CD4-positive, alpha-beta T cell treated with Interleukin-17A for 1 hour (primary cell): ENCODE results near the gene CA12.
"Not testable (repeated sequence)": the region's sequence is repeated elsewhere in the genome, so short reads cannot be mapped to it uniquely, and the experiment has no call there.

ENCODE experiments used
- DNase-seq: peaks from one replicate; pipeline ENCODE4 v3.0.0-alpha.2; 2020

CA12 gene

DNA sequence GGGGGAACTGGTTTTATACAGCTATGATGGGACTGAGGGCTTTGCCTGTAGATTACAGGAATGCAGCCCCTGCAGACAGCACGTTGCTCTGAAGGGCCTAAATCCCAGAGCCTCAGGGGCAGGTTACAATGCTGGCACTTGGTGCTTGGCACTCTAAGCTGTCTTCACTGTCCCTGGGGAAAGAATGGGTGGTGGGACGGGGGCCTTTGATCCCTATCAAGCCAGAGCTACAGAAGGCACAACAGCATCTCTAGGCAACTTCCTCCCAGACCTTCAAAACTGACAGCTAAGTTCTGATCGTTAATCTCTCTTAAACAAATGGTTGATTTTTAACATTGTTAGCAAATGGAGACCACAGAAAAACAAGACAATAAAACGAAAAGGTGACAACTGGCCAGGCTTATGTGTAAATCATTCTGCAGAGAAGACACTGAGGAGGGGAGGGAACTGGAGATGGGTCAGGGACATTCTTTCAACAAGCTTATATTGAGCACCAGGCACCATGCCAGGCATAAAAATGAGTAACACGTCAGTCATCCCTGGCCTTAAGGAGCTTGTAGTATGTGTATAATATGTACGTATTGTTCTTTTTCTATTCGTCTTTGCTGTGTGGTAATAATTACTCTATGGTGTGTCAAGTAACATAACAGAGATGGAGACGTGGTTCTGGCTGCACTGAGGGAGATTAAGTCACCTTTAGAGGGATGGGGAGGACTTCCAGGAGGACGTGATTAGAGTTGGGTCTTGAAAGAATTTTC is 49.1 kb downstream of the CA12 start:
- no peak for DNase-seq

DNA sequence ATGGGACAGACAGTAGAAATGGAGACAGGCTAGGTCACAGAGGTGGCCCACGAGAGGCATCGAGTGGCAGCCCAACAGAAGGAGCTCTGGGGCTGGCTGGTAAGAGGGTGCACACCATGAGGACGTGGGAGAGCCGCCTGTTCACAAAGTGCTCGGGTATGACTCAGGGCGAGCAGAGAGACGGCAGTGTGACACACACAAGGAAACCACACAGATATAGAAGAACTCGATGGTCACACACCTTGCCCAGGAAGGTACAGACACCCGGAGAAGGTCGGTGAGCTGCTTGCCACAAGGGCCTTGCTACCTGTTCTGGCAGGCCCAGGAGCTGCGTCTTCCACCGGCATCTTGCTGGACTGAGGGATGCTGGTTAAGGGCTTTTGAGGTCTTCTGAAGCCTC is 50.2 kb downstream of the CA12 start:
- DNase-seq, result no peak

DNA sequence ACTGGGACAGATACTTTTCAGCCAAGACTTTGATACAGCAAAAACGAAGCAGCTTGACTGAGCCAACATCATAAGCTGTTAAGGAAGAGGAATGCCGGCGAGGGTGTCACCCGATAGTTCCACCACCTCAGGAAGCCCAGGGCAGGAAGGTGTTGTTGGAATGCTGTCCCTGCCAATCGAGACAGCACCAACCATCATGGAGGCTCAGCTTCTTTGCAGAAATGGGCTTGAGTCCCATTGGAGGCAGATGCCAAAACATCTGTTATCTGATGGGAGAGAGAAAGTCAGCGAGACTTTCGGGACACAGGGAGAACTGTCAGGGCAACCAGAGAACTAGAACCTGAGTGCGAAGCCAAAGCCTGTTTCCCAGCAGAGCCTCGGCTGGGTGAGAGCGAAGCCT is 50.7 kb downstream of the CA12 start:
- no peak for DNase-seq

DNA sequence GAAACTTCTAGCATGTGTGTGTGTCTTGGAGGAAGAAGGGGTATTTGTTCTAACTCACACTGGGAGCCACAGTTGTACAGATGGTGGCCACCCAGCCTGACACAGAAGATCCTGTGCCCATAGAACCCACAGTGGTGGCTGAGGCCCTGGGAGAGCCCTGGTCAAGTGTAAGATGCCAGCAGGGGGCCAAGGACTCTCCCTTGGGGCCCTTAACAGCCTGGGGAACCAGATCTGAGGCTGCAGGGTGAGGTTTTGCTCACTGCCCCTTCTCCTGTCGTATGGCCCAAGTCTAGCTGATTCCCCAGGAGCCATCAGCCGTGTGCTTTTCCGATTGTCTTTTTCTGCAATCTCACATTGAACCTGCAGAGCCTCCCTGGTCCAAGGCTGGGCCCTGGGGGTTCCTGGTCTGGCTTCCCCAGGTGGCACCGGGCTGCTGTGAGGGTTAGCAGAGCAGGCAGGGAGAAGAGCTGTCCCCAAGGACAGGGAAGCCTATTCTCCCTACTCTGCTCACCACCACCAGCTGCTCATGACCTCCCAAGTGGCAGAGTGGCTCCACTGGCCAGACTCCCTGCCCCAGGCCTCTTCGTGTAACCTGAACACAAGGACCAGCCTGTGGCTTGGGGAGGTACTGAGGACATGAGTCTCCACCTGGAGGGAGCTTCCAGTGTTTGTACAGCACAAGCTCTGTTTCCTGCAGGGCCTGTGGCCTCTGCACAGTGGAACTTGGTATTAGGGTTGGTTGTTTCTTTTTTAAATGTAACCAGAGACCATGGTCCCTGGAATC is 51.9 kb downstream of the CA12 start:
- no peak for DNase-seq

DNA sequence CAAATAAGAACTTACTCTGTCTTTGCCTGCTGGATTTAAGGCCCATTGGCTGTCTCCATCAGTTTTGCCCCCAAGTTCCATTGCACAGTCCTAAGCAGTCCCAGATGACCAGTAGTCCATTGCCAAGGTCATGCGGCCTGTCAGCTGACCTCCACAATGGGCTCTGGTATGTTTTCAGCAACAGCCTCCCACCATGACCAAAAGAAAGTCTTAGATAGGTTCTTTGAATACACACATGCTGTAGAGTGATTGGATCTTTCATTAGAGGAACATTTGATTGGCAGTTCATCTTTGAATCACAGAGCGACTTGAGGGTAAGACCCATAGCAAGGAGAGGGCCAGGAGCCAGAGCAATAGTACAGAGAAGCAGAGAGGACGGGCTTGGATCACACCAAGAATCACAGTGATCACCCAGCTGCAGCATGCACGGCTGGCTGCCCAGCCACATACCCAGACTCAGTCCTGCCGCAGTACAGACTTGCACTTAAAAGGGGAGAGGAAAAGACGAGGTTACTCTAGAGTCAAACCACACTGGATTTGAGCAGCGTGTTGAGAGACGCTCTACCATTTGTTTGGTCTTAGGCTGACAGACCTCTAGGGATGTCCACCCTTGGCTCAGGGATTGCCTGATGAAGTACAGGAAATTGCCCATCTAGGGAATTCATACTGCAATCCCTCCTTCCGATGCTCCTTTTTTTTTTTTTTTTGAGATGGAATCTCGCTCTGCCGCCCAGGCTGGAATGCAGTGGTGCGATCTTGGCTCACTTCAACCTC is 53.8 kb downstream of the CA12 start:
- DNase-seq, result no peak

DNA sequence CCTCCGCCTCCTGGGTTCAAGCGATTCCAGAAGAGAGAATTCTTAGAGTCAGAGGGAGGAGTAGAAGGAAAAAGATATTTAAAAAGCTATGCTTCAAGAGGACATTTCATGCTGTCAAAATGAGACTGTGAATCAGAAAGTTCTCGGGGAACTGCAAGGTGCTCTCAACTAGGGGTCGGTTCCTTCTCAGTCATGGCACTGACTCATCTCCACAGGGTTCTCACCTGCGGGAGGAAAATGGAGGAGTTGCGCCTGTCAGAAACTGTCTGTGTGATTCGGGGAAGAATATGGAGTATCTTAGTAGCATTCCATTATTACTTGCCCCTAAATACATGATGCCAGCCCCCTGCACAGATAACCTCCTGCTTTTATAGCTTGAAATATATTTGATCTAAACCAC is 56.9 kb downstream of the CA12 start:
- DNase-seq, result no peak

DNA sequence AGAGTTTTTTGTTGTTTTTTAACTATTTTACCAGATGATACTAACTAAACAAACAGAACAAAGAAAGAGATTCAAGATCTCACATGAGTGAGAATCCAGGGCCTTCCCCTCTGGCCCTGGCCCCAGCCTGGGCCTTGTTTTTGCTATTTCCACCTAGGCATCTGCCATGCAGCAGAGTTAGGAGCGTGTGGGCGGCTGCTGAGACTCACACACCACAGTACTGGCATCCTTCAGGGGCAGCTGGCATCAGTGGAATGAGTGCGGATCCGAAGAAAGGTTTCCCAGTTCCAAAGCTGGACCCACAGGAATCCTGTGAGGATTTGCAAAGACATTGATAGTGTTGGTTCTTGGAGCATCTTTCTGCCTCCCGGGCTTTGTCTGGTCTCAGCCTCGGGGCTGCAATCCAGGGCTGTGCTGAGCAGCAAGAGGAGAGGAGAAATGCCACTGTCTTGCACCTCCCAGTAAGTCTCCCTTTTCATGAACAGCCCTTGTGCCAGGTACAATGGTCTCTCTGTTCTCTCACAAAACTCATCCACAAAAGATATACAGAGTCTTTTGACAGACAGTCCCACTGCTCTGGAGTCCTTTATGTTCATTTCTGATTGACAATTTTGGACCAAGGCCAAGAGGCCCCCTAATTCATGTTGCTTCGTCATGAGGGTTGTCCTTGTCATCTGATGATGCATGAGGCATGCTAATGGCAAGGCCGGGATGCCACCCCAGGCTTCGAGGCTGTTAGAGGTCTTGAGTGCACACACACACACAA is 57.7 kb downstream of the CA12 start:
- DNase-seq, result no peak

DNA sequence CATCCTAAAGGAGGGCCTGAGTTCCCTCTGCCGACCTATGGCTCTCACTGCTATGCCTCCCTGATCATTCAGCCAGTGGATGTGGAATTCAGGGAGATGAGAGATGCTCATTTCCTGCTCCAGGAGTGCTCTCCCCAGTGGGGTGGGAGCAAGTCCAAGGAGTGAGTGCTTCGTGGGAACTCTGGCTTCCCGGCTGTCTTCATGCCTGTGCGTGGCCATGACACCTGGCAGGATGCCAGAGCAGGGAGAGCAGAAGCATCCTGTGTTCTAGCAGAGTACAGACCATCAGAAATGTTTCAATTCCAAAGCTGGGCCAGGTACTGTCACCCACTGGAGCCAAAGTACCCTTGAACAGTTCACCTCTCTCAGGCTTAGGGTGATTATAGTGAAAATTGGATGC is 59.1 kb downstream of the CA12 start:
- no peak for DNase-seq

DNA sequence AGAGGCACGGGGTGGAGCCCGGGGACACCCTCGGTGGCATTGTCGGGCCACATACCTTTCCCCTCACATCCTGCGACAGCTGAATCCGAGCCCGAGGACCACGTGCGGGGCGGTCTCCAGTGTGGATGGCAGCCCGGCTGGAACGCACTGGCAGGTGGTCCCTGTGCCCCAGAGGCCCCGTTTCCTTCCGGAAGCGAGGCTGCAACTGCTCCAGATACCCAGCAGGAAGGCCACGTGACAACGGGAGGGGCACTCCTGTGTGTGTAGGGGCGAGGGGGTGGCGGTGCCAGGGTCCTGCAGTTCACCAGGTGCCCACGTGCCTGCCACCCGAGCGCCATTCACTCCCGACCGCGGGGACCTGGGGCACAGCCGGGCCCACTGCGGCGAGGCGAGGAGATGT is 60.2 kb downstream of the CA12 start:
- DNase-seq, result no peak

DNA sequence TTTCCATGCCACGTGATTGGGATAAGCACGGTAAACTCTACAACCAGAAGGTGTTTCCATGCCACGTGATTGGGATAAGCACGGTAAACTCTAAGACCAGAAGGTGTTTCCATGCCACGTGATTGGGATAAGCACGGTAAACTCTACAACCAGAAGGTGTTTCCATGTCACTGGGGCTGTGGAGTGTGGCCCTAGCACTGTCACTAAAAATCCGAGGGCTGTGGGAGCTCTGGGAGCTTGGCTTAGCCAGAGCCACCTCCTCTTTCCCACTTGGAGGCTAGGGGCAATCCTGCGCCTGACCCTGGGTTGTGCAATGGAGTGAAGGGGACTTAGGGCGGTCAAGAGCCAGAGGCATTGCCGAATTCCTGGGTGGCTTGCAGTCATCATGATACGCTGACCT is 60.7 kb downstream of the CA12 start:
- not testable (repeated sequence) for DNase-seq

DNA sequence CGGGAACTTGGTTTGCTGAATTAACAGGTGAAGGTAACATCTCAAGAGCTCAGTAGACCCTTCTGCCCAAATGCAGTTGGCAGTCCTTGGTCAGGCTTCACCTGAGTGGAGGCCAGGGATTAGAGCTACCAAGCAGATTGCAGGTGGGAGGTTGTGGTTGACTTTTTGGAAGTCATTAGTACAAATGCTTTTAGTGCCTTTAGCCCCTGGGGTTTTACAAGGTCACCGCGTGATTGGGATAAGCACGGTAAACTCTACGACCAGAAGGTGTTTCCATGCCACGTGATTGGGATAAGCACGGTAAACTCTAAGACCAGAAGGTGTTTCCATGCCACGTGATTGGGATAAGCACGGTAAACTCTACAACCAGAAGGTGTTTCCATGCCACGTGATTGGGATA is 61.2 kb downstream of the CA12 start:
- not testable (repeated sequence) for DNase-seq

DNA sequence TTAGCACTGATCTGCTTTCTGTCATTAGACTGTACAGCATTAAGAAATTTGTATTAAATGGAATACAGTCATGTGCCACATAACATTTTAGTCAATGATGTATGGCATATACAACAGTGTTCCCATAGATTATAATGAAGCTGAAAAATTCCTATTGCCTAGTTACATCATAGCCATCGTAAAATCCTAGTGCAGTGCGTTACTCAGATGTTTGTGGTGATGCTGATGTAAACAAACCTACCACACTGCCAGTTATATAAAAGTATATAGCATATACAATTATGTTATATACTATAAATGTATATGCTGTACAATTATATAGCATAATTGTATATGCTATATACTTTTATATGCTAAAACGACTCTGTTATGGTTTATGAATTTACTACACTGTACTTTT is 62.6 kb downstream of the CA12 start:
- DNase-seq, result no peak

DNA sequence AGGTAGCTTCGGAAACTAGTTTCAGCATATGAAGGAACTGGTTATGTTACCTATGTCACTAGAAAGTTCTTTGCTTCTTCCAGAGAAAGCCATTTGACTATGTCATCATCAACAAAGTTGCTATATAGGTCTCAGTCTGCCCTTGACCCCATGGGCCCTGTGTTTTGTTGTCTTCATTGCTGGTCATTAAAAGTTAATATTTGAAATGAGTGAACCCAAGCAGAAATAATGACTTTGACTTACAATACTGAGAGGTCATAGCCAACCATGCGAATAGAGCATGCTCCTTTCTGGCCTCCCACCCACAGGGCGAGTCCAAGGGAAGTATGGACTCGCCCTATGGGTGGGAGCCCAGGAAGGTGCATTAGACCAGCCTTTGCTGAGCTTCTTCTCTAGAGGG is 63.3 kb downstream of the CA12 start:
- no peak for DNase-seq

DNA sequence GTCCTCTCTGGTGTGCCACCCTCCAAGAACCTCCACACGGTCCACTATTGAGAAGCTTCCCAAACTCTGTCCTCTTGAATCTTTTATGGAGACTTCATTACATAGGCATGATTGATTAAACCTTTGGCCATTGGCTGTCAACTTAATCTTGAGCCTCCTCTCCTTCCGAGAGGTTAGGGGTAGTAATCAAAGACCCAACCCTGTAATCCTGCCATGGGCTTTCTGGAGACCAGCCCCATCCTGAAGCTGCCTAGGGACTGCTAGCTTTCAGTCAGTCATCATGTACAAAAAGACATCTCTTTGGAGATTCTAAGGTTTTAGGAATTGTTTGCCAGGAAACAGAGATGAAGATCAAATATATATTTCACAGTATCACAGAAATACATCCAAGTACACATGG is 67.2 kb downstream of the CA12 start:
- no peak for DNase-seq

DNA sequence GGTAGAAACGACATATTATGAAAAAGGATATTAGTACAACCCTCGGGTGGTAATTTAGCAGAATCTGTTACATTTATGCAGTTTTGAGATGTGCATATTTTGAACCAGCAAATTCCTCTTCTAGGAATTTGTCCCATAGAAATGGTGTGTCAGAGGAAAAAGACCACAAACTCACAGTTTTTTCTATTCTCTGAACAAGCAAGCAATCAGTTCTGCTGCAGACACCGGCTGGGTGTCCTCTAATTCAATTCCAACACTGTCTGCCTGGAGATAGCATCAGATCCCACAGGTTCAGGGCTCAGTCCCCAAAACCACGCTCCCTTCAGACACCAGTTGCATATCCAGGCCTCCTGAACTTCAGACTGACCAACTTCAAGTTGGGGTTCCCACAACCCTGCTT is 67.8 kb downstream of the CA12 start:
- DNase-seq, result no peak

DNA sequence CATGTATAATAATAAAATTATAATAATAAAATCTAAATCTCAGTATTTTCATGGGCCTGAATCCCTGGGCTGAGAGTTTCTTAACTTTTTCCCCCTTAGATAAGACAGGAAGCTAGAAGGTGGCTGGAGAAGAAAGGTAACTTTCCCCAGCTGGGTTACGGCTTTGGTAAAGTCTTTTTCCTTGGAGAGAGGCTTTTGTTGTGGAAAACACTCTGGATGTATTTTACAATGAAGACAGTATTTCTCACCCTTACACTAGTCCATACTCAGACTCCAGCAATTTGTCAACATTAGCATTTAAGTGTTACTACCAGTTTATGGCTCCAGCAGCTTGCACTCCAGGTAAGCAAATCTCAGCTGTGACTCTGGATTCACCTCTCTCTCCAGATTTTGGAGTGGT is 69.4 kb downstream of the CA12 start:
- no peak for DNase-seq

DNA sequence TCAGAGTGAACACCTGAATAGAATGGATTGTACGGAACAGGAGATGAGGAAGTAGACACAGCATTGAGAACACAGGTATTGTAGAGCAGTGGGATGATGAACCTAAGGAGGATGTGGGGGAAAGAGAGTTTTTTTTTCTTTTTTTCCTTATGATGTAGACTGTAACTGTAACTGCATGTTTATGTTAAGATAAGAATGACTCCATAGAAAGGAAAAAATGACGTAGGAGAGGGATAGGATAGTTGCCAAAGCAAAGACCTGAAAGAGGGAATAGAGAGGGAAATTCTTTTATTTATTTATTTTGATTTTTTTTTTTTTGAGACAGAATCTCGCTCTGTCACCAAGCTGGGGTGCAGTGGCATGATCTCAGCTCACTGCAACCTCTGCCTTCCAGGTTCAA is 71.0 kb downstream of the CA12 start:
- DNase-seq, result no peak

DNA sequence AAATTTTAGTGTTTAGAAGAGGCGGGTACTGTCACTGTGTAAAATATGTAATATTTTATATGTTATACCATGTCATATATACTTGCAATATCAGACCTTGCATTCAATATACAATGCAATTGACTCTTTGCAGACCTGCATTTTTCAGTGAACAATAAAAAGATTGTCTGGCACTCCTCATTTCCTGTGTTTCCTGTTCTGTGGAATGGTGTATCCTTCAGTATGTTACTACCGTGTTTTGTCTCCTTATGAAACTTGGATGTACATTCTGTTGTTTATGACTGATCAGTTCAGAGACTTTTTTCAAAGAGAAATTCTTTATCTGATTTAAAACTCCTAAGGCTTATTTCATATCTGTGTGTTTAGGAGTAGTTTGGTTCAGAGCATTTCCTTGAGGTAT is 72.7 kb downstream of the CA12 start:
- DNase-seq, result no peak

DNA sequence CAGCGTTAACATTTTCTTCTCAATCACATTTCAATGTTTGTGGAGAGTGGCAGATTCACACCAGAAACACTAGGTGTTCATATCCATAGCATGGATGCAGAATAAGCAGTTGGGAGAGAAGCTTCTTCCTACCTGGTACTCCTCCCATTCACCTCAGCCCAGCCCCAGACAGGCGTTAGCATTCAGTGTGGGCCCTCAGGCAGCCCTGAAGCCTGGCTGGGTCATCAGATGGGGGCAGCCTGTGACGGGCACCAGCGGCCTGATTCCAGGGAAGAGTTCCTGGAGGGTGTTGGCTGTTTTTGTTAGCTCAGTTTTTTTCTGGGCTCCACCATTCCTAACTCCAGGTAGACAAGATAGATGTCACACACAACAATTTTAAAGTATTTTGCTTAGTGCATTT is 73.2 kb downstream of the CA12 start:
- DNase-seq, result no peak

DNA sequence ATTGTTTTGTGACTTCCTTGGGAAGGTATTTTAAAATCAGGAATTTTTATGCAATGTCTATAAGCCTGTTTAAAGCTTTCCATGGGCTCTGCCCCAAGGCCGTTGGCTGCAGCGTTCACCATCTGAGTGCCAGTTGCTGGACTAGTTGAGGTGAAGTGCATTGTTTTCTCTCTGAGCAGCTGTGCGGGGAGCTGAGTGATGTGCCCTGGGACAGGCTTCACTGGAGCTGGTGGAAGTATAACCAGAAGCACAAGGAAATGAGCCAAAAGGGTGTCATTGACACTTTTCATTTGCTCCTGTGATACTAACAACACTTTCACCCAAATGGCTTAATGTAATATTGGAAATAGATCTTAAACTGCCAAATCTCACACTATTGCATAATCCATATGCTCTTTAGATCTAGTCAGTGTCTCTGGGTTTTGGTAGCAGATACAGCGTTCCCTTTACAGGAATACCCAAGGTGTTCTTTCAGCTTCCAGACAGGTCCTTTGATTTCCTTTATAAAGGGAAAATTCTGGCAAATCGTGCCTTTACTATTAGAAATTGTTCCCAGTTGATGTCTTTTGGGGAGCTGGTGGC is 75.1 kb downstream of the CA12 start:
- no peak for DNase-seq

DNA sequence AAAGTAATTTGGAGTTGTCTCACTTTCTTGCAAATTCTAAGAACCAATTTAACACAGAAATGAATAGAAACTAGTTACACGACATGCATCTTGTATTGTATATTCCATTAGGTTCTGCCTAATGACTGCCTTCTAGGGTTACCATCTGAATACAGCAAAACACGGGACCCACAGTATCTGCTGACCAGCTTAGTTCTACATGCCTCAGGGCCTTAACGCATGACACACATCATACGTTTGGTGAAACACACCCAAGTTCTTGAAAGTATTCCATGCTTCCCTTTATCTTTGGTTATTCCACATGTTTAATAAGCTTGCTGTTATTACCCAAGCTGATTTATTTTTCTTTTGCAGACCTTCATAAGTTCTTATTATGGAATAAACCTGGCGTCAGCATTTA is 76.4 kb downstream of the CA12 start:
- no peak for DNase-seq

DNA sequence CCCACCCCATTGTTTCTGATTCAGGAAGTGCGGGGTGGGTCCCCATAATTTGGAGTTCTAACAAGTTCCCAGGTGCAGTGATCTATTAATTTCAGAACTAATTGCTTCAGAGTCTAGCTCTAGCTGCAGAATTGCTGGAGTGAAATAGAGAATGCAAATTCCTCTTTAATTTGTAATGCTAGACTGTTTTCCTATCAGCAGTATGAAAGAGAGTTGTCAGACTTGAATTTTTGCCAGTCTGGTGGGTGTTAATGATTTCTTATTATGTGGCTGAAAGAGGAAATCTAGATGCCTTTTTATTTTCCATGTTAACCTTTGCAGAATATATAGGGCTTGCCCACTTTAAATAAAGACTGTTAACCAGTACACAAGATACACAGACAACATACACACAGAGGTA is 80.6 kb downstream of the CA12 start:
- no peak for DNase-seq
